SK-N-MC (cell line): ENCODE data around the gene ALDH4A1.

Experiments used
- EZH2 ChIP-seq: fragments of 200-600 bp; sonication (generic); IDR thresholded peaks from one replicate; pipeline ENCODE4 v1.6.1; 2017; ENCODE audit warnings: antibody characterized with exemption
- FOXP2 ChIP-seq: optimal IDR thresholded peaks from 2 replicates; pipeline ENCODE3; 2011; ENCODE audit warnings: mild to moderate bottlenecking, moderate library complexity; ENCODE audit not compliant: insufficient read depth; ENCODE audit errors: extremely low read length, control extremely low read depth
- POLR2AphosphoS5 ChIP-seq: IDR thresholded peaks from 2 replicates; pipeline ENCODE4 v1.6.1; 2012; ENCODE audit warnings: mild to moderate bottlenecking, low read depth, low read length, borderline replicate concordance

- no peak for TF ChIP-seq POLR2AphosphoS5
- TF ChIP-seq EZH2, result no peak
- TF ChIP-seq FOXP2, result no peak
Observed at GRCh38 chr1:18831656-18832055, 70.7 kb downstream of the ALDH4A1 start.
